ENCODE data around the gene NFE2L2.

DNA sequence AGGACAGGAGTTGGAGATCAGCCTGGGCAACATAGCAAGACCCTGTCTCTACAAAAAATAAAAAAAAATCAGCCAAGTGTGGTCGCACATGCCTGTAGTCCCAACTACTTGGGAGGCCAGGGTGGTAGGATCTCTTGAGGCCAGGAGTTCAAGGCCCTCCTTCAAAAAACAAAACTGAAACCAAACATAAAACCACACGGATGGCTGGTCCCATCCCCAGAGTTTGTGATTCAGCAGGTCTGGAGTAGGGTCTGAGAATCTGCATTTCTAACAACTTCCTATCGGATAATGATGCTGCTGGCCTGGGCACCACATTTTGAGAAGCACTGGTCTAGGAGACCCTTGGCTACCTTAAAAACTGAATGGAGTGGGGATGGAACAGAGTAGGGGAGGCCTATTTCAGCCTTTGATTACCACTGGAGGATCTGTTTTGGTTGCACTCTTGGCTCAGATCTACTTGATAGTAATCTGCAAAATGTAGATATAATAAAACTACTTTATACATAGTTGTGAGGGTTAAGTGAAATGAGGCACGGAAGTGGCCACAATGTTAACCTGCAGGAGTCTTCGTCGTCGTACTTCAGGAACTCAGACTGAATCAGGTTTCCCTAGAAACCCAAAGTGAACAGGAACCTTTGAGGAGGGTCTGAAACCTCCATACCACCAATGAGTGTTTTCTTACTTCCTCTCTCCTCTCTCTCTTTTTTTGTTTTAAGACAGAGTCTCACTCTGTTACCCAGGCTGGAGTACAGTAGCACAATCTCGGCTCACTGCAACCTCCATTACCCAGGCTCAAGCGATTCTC lies 25.5 kb upstream of the NFE2L2 start:
- TF ChIP-seq EZH2 (IDR thresholded peaks at IDR 0.05; ENCODE audit: insufficient read depth, poor library complexity, severe bottlenecking) (no peak), EZH2phosphoT487 (IDR thresholded peaks at IDR 0.05; ENCODE audit: insufficient read depth, low read depth) (no peak)
